SK-N-MC (cell line): ENCODE measurements around the gene GHRH.

ENCODE experiments used
- EZH2 ChIP-seq: fragments of 200-600 bp; sonication (generic); IDR thresholded peaks from one replicate; pipeline ENCODE4 v1.6.1; 2017; ENCODE audit warnings: antibody characterized with exemption
- POLR2AphosphoS5 ChIP-seq: IDR thresholded peaks from 2 replicates; pipeline ENCODE4 v1.6.1; 2012; ENCODE audit warnings: mild to moderate bottlenecking, low read depth, low read length, borderline replicate concordance

DNA sequence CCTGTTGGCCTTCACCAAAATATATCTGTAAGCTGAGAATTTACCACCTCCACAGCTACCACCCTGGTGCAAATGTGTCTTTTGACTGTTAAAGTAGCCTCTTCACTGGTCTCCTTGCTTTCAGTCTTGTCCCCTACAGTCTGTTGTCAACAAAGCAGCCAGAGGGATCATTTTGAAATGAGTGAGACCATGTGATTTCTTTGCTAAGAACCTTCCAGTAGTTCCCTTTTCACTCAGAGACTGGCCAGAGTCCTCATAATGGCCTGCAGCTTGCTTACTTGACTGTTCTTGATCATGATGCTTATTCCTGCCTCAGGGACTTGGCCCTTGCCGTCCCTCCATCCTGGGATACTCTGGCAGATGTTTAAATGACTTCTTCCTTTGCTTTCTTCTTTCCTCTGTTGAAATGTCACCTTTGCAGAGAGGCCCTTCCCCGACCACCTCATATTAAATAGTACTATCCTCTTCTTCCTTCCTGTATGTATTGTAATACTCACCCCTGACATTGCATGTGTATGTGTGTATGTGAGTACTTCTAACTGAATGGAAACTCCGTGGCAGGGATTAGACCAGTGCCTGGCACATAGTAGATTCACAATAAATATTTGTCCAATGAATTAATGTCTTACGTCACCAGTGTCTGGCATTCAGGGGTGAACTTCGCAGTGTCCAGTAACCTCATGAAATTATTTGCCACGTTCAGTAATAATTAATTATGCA, 32.8 kb upstream of the GHRH start:
- TF ChIP-seq POLR2AphosphoS5 (no peak), EZH2 (no peak)
